H9 (cell line): ENCODE results near the gene JAKMIP1. TPM values are rescaled to one million over a fixed set of nuclear protein-coding genes. Genes with fewer than 3 reads are reported as not detected.

ENCODE experiments used
- DNase-seq: peaks from one replicate; pipeline ENCODE4 v3.0.0-alpha.2; 2017
- H2AFZ ChIP-seq: one replicate; pipeline ENCODE4 v1.6.1; 2013; ENCODE audit warnings: mild to moderate bottlenecking, low read length, control low read depth, moderate library complexity
- H2AK5ac ChIP-seq: 2 replicates; pipeline ENCODE4 v1.6.1; 2013; ENCODE audit warnings: low read length, control low read depth, mixed read lengths; ENCODE audit not compliant: insufficient read length
- H2BK120ac ChIP-seq: one replicate; pipeline ENCODE4 v1.6.1; 2013; ENCODE audit warnings: low read depth, mild to moderate bottlenecking, low read length, control low read depth, inconsistent platforms; ENCODE audit not compliant: poor library complexity, severe bottlenecking
- H2BK12ac ChIP-seq: 2 replicates; pipeline ENCODE4 v1.6.1; 2013; ENCODE audit warnings: low read length, control low read depth, mixed read lengths, low read depth; ENCODE audit not compliant: insufficient read length
- H2BK15ac ChIP-seq: 2 replicates; pipeline ENCODE4 v1.6.1; 2013; ENCODE audit warnings: low read depth, low read length, control low read depth
- H2BK20ac ChIP-seq: one replicate; pipeline ENCODE4 v1.6.1; 2013; ENCODE audit warnings: low read depth, mild to moderate bottlenecking, low read length, control low read depth, inconsistent platforms; ENCODE audit not compliant: poor library complexity, severe bottlenecking
- H2BK5ac ChIP-seq: 2 replicates; pipeline ENCODE4 v1.6.1; 2013; ENCODE audit warnings: low read length, control low read depth, mixed read lengths; ENCODE audit not compliant: insufficient read length
- H3K14ac ChIP-seq: 2 replicates; pipeline ENCODE4 v1.6.1; 2013; ENCODE audit warnings: low read length, control low read depth; ENCODE audit not compliant: insufficient read depth
- H3K18ac ChIP-seq: 2 replicates; pipeline ENCODE4 v1.6.1; 2013; ENCODE audit warnings: low read depth, mild to moderate bottlenecking, mixed read lengths, low read length, control low read depth; ENCODE audit not compliant: insufficient read length
- H3K23ac ChIP-seq: 2 replicates; pipeline ENCODE4 v1.6.1; 2013; ENCODE audit warnings: low read length, control low read depth, mixed read lengths, low read depth; ENCODE audit not compliant: insufficient read length
- H3K23me2 ChIP-seq: 2 replicates; pipeline ENCODE4 v1.6.1; 2013; ENCODE audit warnings: low read depth, mild to moderate bottlenecking, mixed read lengths, low read length, control low read depth; ENCODE audit not compliant: insufficient read length, poor library complexity, severe bottlenecking
- H3K27ac ChIP-seq: 2 replicates; pipeline ENCODE4 v1.5.1; 2013; ENCODE audit warnings: low read length, control low read depth, mixed read lengths, low read depth; ENCODE audit not compliant: insufficient read length
- H3K27me3 ChIP-seq: 2 replicates; pipeline ENCODE4 v1.6.1; 2013; ENCODE audit warnings: low read length, control low read depth, inconsistent platforms; ENCODE audit not compliant: insufficient read depth
- H3K4ac ChIP-seq: 2 replicates; pipeline ENCODE4 v1.6.1; 2013; ENCODE audit warnings: low read depth, mild to moderate bottlenecking, control low read depth, inconsistent platforms, low read length, moderate library complexity
- H3K4me1 ChIP-seq: 2 replicates; pipeline ENCODE4 v1.6.1; 2013; ENCODE audit warnings: low read length, control low read depth, inconsistent platforms; ENCODE audit not compliant: insufficient read depth
- H3K4me2 ChIP-seq: 2 replicates; pipeline ENCODE4 v1.6.1; 2013; ENCODE audit warnings: low read length, control low read depth, mixed read lengths; ENCODE audit not compliant: insufficient read length, insufficient read depth
- H3K56ac ChIP-seq: 2 replicates; pipeline ENCODE4 v1.6.1; 2013; ENCODE audit warnings: low read depth, mild to moderate bottlenecking, mixed read lengths, low read length, control low read depth; ENCODE audit not compliant: insufficient read length
- H3K79me1 ChIP-seq: 2 replicates; pipeline ENCODE4 v1.6.1; 2013; ENCODE audit warnings: low read depth, mild to moderate bottlenecking, moderate library complexity, low read length, control low read depth, inconsistent platforms; ENCODE audit not compliant: insufficient read depth, poor library complexity, severe bottlenecking
- H3K79me2 ChIP-seq: 2 replicates; pipeline ENCODE4 v1.6.1; 2013; ENCODE audit warnings: low read length, control low read depth, inconsistent platforms; ENCODE audit not compliant: insufficient read depth
- H3K9ac ChIP-seq: 2 replicates; pipeline ENCODE4 v1.6.1; 2013; ENCODE audit warnings: low read length, control low read depth, mixed read lengths; ENCODE audit not compliant: insufficient read length; ENCODE audit errors: extremely low read depth
- H3K9me3 ChIP-seq: one replicate; pipeline ENCODE4 v1.6.1; 2013; ENCODE audit warnings: low read depth, low read length, inconsistent platforms; ENCODE audit not compliant: control insufficient read depth
- H3T11ph ChIP-seq: one replicate; pipeline ENCODE4 v1.6.1; 2013; ENCODE audit warnings: mild to moderate bottlenecking, low read length, control low read depth, inconsistent platforms
- H4K20me1 ChIP-seq: one replicate; pipeline ENCODE4 v1.6.1; 2013; ENCODE audit not compliant: control insufficient read depth, insufficient read length, insufficient read depth
- H4K5ac ChIP-seq: 2 replicates; pipeline ENCODE4 v1.6.1; 2013; ENCODE audit warnings: low read depth, mild to moderate bottlenecking, mixed read lengths, low read length, control low read depth; ENCODE audit not compliant: insufficient read length
- H4K8ac ChIP-seq: replicated peaks from 2 replicates; pipeline ENCODE4 v1.6.1; 2013; ENCODE audit warnings: low read length, control low read depth, mixed read lengths, low read depth; ENCODE audit not compliant: insufficient read length
- H4K91ac ChIP-seq: 2 replicates; pipeline ENCODE4 v1.6.1; 2013; ENCODE audit warnings: low read depth, mild to moderate bottlenecking, moderate library complexity, mixed read lengths, low read length, control low read depth; ENCODE audit not compliant: insufficient read length
- H3K27ac Mint-ChIP-seq, 3 experiments: 2 replicates in 2 of 3; 3 replicates in 1 of 3; pipeline ENCODE4 v1.8.0; 2020 to 2021; ENCODE audit warnings: mixed read lengths in 3 of 3, mild to moderate bottlenecking in 1 of 3, moderate library complexity in 1 of 3
- H3K27me3 Mint-ChIP-seq: 2 replicates; pipeline ENCODE4 v1.8.0; 2021; ENCODE audit warnings: low read depth, mild to moderate bottlenecking, moderate library complexity, mixed read lengths
- H3K36me3 Mint-ChIP-seq, 3 experiments: 2 replicates in 2 of 3; 3 replicates in 1 of 3; pipeline ENCODE4 v1.8.0; 2020 to 2021; ENCODE audit warnings: low read depth in 3 of 3, mixed read lengths in 3 of 3; ENCODE audit not compliant: insufficient read depth in 1 of 3
- H3K4me1 Mint-ChIP-seq, 2 experiments: 2 replicates each; pipeline ENCODE4 v1.8.0; 2020; ENCODE audit warnings: mixed read lengths in 2 of 2
- H3K4me3 Mint-ChIP-seq, 2 experiments: 2 replicates in 1 of 2; 3 replicates in 1 of 2; pipeline ENCODE4 v1.8.0; 2020 to 2021; ENCODE audit warnings: mild to moderate bottlenecking in 2 of 2, mixed read lengths in 2 of 2, moderate library complexity in 1 of 2
- H3K9me3 Mint-ChIP-seq, 2 experiments: 2 replicates in 1 of 2; 3 replicates in 1 of 2; pipeline ENCODE4 v1.8.0; 2020; ENCODE audit warnings: mild to moderate bottlenecking in 2 of 2, mixed read lengths in 2 of 2, moderate library complexity in 1 of 2
- CTCF ChIP-seq: fragments of 200-600 bp; sonication (generic); conservative IDR thresholded peaks from 3 replicates; pipeline ENCODE4 v1.8.0; 2021; ENCODE audit warnings: antibody characterized with exemption, mild to moderate bottlenecking
- WGBS: extraction: QIAGEN DNeasy Blood & Tissue Kit; methylation state at CpG from one replicate; pipeline ENCODE4 v1.1.7; 2013; ENCODE audit warnings: missing lambda C conversion rate, low lambda C conversion rate, mixed read lengths; ENCODE audit not compliant: insufficient read length; ENCODE audit errors: extremely low coverage; 5-methylcytosine and 5-hydroxymethylcytosine counted together
- total RNA-seq: library from RNA; stranded (reverse); gene quantifications from 2 replicates; pipeline ENCODE4 v1.2.1, GENCODE V29; 2021

The JAKMIP1 gene
- total RNA-seq, 1 experiment from 2014 or later: 1.5 TPM

DNA sequence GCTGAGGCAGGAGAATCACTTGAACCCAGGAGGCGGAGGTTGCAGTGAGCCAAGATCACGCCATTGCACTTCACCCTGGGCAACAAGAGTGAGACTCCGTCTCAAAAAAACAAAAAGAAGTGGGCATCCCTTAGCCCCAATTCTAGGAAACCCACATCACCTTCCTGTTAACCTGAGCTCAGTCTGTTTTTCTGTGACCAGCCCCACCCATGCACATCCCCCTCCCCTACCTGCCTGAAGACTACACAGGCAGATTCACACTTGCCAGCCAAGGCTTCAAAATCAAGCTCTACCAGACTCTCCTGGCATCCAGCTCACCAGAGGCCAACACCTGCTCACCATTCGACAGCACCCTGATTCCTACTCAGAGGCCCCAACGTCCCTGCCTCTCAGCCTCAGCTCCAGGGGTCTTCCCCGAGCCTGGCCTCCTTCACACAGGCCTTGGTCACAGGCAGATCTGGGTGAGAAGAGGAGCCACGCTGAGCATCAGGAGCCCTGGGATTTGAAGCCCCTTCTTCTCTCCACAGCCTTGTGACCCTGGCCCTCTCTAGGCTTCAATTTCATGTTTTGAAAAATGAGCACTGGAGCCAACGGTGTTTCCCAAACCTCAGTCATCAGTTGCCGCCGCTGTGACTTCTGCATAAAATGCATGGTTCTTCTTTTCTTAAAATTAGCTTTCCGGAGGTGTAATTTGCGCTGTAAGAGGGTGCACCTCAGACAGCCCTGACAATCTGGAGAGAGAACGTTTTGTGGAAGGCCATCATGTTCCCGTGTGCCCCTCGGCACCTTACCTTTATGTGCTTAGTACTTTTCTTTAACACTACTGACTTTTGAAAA, 47.3 kb downstream of the JAKMIP1 start:
- no peak overlapping the region for H3K4me3 Mint-ChIP-seq
- Histone ChIP-seq H3K23me2 (no peaks in the 10 kb centered on the region), H2AK5ac (no peak overlapping the region), H3K14ac (no peak overlapping the region), H3K4ac (no peak overlapping the region), H3K9me3 (no peaks in the 10 kb centered on the region), H2BK15ac (no peak overlapping the region), H2BK5ac (no peak overlapping the region), H4K91ac (no peak overlapping the region), H3K18ac (no peak overlapping the region), H3K27me3 (no peaks in the 10 kb centered on the region; the same call in 1 of the 2 replicates), H3K4me1 (peaks cover 12% of the 10 kb centered on the region), H3K23ac (no peak overlapping the region), H4K8ac (no peak overlapping the region), H4K5ac (no peak overlapping the region), H2AFZ (no peak overlapping the region), H3K79me2 (no peaks in the 10 kb centered on the region), H2BK12ac (no peak overlapping the region), H3K27ac (no peak overlapping the region), H4K20me1 (no peaks in the 10 kb centered on the region), H2BK120ac (no peak overlapping the region), H3K79me1 (no peaks in the 10 kb centered on the region), H3T11ph (no peak overlapping the region), H3K56ac (no peak overlapping the region), H3K4me2 (no peak overlapping the region), H3K9ac (no peak overlapping the region), H2BK20ac (no peak overlapping the region)
- WGBS: no CpG with 5 or more reads among the region's 15 CpGs
- no peaks in the 10 kb centered on the region for H3K36me3 Mint-ChIP-seq
- peak overlapping the region in 1 of 3 experiments; percentile 96; a peak in 3 of 7 replicates for H3K27ac Mint-ChIP-seq
- H3K27me3 Mint-ChIP-seq: peaks cover 3% of the 10 kb centered on the region
- no peak for DNase-seq
- H3K4me1 Mint-ChIP-seq: peaks cover 18 to 33% of the 10 kb centered on the region in 2 experiments
- H3K9me3 Mint-ChIP-seq: no peaks in the 10 kb centered on the region
- TF ChIP-seq CTCF: no peak
